22Rv1 (cell line): ENCODE measurements around the gene CFD.

Experiments
- CTCF ChIP-seq: fragments of 450-650 bp; IDR thresholded peaks from 2 replicates; pipeline ENCODE4 v1.5.1; 2017; ENCODE audit warnings: mild to moderate bottlenecking
- ZFX ChIP-seq: fragments of 450-650 bp; IDR thresholded peaks from 2 replicates; pipeline ENCODE4 v1.6.1; 2017; ENCODE audit warnings: antibody characterized with exemption, borderline replicate concordance

GRCh38 chr19:834216-834615, 25.2 kb upstream of the CFD start:
- TF ChIP-seq CTCF, result no peak
- no peak for TF ChIP-seq ZFX
